Tibial nerve (tissue), 3 donors: ENCODE results near the gene USP28.

Experiments
- POLR2A ChIP-seq, 2 donors: fragments of 450-650 bp; IDR thresholded peaks; one replicate each; pipeline ENCODE4 v1.6.1; 2017; ENCODE audit warnings: antibody characterized with exemption in 2 of 2, mild to moderate bottlenecking in 2 of 2, moderate library complexity in 2 of 2
- TF ChIP-seq, protein P1 (sequence below), 5 experiments: fragments of 200-600 bp in 3 of 5; fragments of 450-650 bp in 2 of 5; sonication (generic) in 3 of 5; IDR thresholded peaks; one replicate each; pipeline ENCODE4 v1.5.1; 2016 to 2019; ENCODE audit warnings: antibody characterized with exemption in 5 of 5, mild to moderate bottlenecking in 3 of 5, moderate library complexity in 2 of 5

DNA sequence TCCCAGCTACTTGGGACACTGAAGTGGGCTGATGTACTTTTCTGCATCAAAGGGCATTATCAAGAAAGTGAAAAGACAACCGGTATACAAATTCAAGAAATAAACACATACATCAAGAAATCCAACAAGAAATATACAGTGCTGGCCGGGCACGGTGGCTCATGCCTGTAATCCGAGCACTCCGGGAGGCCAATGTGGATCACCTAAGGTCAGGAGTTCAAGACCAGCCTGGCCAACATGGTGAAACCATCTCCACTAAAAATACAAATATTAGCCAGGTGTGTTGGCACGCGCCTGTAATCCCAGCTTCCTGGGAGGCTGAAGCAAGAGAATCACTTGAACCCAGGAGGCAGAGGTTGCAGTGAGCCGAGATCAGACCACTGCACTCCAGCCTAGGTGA lies 9.5 kb downstream of the USP28 start:
- TF ChIP-seq, protein P1, sequence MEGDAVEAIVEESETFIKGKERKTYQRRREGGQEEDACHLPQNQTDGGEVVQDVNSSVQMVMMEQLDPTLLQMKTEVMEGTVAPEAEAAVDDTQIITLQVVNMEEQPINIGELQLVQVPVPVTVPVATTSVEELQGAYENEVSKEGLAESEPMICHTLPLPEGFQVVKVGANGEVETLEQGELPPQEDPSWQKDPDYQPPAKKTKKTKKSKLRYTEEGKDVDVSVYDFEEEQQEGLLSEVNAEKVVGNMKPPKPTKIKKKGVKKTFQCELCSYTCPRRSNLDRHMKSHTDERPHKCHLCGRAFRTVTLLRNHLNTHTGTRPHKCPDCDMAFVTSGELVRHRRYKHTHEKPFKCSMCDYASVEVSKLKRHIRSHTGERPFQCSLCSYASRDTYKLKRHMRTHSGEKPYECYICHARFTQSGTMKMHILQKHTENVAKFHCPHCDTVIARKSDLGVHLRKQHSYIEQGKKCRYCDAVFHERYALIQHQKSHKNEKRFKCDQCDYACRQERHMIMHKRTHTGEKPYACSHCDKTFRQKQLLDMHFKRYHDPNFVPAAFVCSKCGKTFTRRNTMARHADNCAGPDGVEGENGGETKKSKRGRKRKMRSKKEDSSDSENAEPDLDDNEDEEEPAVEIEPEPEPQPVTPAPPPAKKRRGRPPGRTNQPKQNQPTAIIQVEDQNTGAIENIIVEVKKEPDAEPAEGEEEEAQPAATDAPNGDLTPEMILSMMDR (IDR thresholded peaks at IDR 0.05): no peak
- no peak for TF ChIP-seq POLR2A (IDR thresholded peaks at IDR 0.05)
